ENCODE data around the gene ITGB1BP1. TPM values are rescaled to one million over a fixed set of nuclear protein-coding genes. Genes with fewer than 3 reads are reported as not detected.

ITGB1BP1 gene
- total RNA-seq, 4 donors from 2014 or later: 10.7 to 27.7 (median 21.7) TPM

DNA sequence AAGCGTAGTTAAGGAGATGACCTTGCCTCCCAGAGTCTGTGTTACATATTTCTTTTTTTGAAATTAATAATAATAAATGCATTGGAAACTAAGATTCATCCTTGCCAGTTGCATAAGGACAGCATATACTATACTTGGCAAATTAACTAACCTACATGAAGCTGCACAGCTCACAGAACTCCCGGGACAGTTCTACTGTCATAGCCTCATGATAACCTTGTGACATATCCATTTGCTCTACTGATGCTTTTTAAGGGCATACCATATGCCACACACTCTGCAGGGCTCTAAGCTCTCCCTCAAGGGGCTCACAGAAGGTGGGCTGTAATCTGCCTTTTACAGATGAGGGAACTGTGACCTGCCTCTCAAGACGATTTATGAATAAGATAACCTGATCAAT, 3.8 kb downstream of the ITGB1BP1 start:
- TF ChIP-seq, protein P1, sequence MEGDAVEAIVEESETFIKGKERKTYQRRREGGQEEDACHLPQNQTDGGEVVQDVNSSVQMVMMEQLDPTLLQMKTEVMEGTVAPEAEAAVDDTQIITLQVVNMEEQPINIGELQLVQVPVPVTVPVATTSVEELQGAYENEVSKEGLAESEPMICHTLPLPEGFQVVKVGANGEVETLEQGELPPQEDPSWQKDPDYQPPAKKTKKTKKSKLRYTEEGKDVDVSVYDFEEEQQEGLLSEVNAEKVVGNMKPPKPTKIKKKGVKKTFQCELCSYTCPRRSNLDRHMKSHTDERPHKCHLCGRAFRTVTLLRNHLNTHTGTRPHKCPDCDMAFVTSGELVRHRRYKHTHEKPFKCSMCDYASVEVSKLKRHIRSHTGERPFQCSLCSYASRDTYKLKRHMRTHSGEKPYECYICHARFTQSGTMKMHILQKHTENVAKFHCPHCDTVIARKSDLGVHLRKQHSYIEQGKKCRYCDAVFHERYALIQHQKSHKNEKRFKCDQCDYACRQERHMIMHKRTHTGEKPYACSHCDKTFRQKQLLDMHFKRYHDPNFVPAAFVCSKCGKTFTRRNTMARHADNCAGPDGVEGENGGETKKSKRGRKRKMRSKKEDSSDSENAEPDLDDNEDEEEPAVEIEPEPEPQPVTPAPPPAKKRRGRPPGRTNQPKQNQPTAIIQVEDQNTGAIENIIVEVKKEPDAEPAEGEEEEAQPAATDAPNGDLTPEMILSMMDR (IDR thresholded peaks at IDR 0.05): no peak
- TF ChIP-seq POLR2AphosphoS5 (IDR thresholded peaks at IDR 0.05): no peak
- TF ChIP-seq EP300 (IDR thresholded peaks at IDR 0.05; ENCODE audit: low read depth): no peak
- TF ChIP-seq POLR2A (IDR thresholded peaks at IDR 0.05): no peak
- H3K27ac ChIP-seq: no peak overlapping the region
- in situ Hi-C loops (cut with MboI; ENCODE audit: low pct_ligation_motif_present in 1 of 4, low pct_unique_long_range_greater_than_20kb in 1 of 4, low sequenced_read_pairs in 3 of 4): no loop called here
- peaks cover 9 to 29% (median 20%) of the 10 kb centered on the region in 4 donors for H3K4me1 ChIP-seq
- 83 to 100% methylated on average over 3 of the region's 3 CpGs for WGBS, 2 donors (ENCODE audit: low coverage in 1 of 2)
- intact Hi-C loops (cut with DNase I; ENCODE audit: low total_unique reads): no loop called here
- H3K9me3 ChIP-seq: no peaks in the 10 kb centered on the region
- H3K4me3 ChIP-seq: no peak overlapping the region
- no peak for DNase-seq
- H3K27me3 ChIP-seq: no peaks in the 10 kb centered on the region
- H3K36me3 ChIP-seq: no peaks in the 10 kb centered on the region

DNA sequence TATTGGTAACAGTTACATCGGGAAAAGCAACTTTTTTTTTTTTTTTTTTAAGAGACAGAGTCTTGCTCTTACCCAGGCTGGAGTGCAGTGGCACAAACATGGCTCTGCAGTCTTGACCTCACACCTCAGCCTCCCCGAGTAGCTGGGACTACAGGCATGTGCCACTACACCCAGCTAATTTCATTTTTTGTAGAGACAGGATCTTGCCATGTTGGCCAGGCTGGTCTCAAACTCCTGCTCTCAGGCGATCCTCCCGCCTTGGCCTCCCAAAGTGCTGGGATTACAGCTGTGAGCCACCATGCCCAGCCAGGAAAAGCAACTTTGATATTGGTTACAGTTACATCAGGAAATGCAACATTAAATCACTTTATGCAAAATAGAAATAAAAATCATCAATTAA, 4.6 kb downstream of the ITGB1BP1 start:
- TF ChIP-seq EP300 (IDR thresholded peaks at IDR 0.05; ENCODE audit: low read depth) (no peak), POLR2AphosphoS5 (IDR thresholded peaks at IDR 0.05) (no peak), POLR2A (IDR thresholded peaks at IDR 0.05) (no peak)
- TF ChIP-seq, protein P1 (IDR thresholded peaks at IDR 0.05): no peak
- in situ Hi-C loops (cut with MboI; ENCODE audit: low pct_ligation_motif_present in 1 of 4, low pct_unique_long_range_greater_than_20kb in 1 of 4, low sequenced_read_pairs in 3 of 4): no loop called here
- Histone ChIP-seq H3K9me3 (no peaks in the 10 kb centered on the region), H3K27ac (no peak overlapping the region), H3K4me3 (no peak overlapping the region), H3K4me1 (peaks cover 4 to 23% (median 13%) of the 10 kb centered on the region in 4 donors), H3K27me3 (no peaks in the 10 kb centered on the region), H3K36me3 (no peaks in the 10 kb centered on the region)
- no peak for DNase-seq
- WGBS, 2 donors (ENCODE audit: low coverage in 1 of 2): 72 to 96% methylated on average over 2 to 4 of the region's 4 CpGs
- intact Hi-C loops (cut with DNase I; ENCODE audit: low total_unique reads): no loop called here

DNA sequence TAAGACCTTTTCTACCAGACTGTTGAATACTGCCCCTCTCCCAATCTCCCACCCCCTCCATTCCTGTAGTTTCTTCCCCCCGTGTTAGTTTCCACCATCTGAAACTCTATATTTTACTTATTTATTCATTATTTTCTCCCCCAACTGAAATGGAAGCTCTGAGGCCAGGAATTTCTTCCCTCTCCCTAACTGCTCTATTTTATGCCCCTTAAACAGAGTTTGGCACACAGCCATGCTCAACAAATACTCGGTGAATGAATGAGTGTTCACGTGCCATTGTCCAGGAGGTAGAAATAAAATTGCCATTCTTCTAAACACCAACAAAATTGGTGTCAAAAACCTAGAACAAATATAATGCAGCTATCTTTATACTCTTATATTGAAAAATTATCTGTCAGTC, 5.6 kb downstream of the ITGB1BP1 start:
- TF ChIP-seq EP300 (IDR thresholded peaks at IDR 0.05; ENCODE audit: low read depth) (no peak), POLR2AphosphoS5 (IDR thresholded peaks at IDR 0.05) (no peak), POLR2A (IDR thresholded peaks at IDR 0.05) (no peak)
- TF ChIP-seq, protein P1 (IDR thresholded peaks at IDR 0.05): no peak
- Histone ChIP-seq H3K27ac (no peak overlapping the region), H3K9me3 (no peaks in the 10 kb centered on the region), H3K27me3 (no peaks in the 10 kb centered on the region), H3K36me3 (no peaks in the 10 kb centered on the region), H3K4me1 (peaks cover 4 to 23% (median 13%) of the 10 kb centered on the region in 4 donors), H3K4me3 (no peak overlapping the region)
- no peak for DNase-seq
- WGBS, 2 donors (ENCODE audit: low coverage in 1 of 2): 48 to 53% methylated on average over 3 of the region's 3 CpGs
- in situ Hi-C loops (cut with MboI; ENCODE audit: low pct_ligation_motif_present in 1 of 4, low pct_unique_long_range_greater_than_20kb in 1 of 4, low sequenced_read_pairs in 3 of 4) (no loop called here), intact Hi-C loops (cut with DNase I; ENCODE audit: low total_unique reads) (no loop called here)

DNA sequence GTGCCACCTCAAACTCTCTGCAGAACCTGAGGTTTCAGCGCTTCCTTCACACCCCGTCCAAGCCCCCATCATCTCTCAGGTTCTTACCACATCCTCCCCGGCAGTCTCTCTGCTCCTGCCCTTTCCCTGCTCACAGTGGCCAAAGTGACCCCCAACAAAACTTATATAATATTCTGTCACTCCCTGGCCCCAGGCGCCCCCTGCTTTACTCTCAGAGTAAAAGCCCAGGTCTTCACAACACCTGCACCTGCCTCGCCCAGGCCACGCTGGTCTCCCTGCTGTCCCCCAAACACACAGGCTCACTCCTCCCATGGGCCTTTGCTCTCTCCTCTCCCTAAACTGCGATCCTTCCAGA, 6.4 kb downstream of the ITGB1BP1 start:
- H3K36me3 ChIP-seq: no peaks in the 10 kb centered on the region
- in situ Hi-C loops (cut with MboI; ENCODE audit: low pct_ligation_motif_present in 1 of 4, low pct_unique_long_range_greater_than_20kb in 1 of 4, low sequenced_read_pairs in 3 of 4): no loop called here
- WGBS, 2 donors (ENCODE audit: low coverage in 1 of 2): 91 to 93% methylated on average over 6 to 7 of the region's 7 CpGs
- TF ChIP-seq EP300 (IDR thresholded peaks at IDR 0.05; ENCODE audit: low read depth) (no peak), POLR2AphosphoS5 (IDR thresholded peaks at IDR 0.05) (no peak), POLR2A (IDR thresholded peaks at IDR 0.05) (no peak)
- TF ChIP-seq, protein P1 (IDR thresholded peaks at IDR 0.05): no peak
- intact Hi-C loops (cut with DNase I; ENCODE audit: low total_unique reads): no loop called here
- no peak overlapping the region for H3K4me3 ChIP-seq
- H3K9me3 ChIP-seq: no peaks in the 10 kb centered on the region
- DNase-seq: no peak
- no peaks in the 10 kb centered on the region for H3K27me3 ChIP-seq
- H3K27ac ChIP-seq: no peak overlapping the region
- H3K4me1 ChIP-seq: peaks cover 3 to 17% (median 7%) of the 10 kb centered on the region in 4 donors
